Suppressor macrophage treated with lipopolysaccharide for 4 hours (primary cell): ENCODE data around the gene PHKG2.

Experiments used
- DNase-seq: peaks from one replicate; pipeline ENCODE4 v3.0.0-alpha.2; 2020

Gene PHKG2

GRCh38 chr16:30758988-30759491 is 10.8 kb downstream of the PHKG2 start:
- DNase-seq, result peak; percentile 53

DNA sequence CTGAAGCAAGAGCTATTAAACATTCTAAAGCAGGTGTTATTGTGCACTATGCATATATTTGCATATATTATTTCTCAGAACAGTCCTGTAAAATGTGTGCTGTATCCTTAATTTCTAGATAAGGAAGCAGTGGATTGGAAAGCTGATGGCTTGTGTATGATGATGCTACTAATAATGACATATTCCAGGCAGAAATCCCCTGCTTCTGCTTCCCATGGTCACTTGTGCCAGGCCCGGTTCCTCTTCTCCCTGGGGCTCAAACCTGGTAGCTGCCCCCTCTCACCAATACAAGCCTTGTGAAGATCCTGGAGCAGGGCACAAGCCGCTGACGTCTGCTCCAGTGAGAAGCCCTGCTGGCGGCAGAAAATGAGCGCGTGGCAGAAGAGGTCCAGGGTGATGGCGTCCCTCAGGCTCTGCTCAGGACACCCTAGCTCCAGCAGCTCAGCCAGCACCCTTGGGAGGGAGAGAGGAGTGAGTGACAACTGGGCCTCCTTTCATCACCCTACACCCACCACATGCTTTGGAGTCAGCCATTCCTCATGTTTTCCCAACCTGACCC is 11.9 kb downstream of the PHKG2 start:
- peak; percentile 49 for DNase-seq

GRCh38 chr16:30760577-30761426 is 12.6 kb downstream of the PHKG2 start:
- no peak for DNase-seq

- no peak for DNase-seq
These were observed 13.3 kb downstream of the PHKG2 start for GRCh38 chr16:30761427-30761927.

- DNase-seq, result peak; percentile 98
These were observed 14.0 kb downstream of the PHKG2 start, which contains the start of the genes CFAP119 and RNF40 for GRCh38 chr16:30761928-30762902. TSS of gene CFAP119 (minus strand) at chr16:30762062. CDS start at chr16:30761748, 314 bp downstream. TSS of gene RNF40 (plus strand) at chr16:30762322. CDS start at chr16:30762546, 224 bp downstream.

DNA sequence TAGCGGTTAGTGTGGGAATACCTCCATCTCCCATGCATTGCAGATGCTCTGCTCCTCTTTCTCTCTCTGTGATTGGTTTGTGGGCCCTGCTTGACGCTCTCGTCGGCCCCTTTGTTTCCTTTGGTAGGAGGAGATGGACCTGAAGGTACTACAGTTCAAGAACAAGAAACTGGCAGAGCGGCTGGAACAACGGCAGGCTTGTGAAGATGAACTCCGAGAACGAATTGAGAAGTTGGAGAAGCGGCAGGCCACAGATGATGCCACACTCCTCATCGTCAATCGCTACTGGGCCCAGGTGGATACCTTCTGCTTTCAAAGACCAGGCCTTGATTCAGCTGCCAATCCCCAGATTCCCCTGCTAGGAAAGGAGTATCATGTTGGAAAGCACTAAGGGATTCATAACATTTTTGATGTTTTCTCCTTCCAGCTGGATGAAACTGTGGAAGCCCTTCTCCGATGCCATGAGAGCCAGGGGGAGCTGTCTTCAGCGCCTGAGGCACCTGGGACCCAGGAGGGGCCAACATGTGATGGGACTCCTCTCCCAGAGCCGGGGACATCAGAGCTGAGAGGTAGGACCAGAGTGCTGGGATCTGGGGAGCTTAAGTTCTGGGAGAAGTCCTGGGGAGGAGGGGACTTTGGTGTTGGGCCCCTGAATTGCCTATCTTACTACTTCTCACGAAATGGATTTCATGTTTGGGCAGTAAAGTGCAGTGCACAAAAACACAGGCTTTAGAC is 14.9 kb downstream of the PHKG2 start:
- DNase-seq, result no peak

- DNase-seq, result no peak
These were observed 15.9 kb downstream of the PHKG2 start for GRCh38 chr16:30764086-30764485.

DNA sequence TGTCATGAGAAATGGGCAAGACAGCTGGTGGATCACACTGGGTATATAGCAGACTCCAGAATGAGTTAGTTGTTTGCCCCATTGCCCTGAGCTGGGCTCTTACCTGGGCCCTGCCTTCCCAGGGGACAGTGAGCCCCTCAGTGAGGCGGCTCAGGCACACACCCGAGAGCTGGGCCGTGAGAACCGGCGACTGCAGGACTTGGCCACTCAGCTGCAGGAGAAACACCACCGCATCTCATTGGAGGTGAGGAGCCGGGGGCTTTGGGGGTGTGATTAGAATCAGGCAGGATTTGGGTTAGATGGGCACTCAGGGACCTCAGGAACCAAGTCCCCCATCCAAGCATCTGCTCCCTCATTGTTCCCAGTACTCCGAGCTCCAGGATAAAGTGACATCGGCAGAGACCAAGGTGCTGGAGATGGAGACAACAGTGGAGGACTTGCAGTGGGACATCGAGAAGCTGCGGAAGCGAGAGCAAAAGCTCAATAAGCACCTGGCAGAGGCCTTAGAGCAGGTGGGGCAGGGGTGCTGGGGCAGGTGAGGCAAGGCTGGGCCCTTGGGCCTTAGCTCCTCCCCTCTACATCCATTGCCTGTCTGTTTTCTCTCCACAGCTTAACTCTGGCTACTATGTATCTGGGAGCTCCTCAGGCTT is 16.7 kb downstream of the PHKG2 start:
- no peak for DNase-seq

- no peak for DNase-seq
These were observed 18.1 kb downstream of the PHKG2 start for GRCh38 chr16:30766206-30766932.

DNA sequence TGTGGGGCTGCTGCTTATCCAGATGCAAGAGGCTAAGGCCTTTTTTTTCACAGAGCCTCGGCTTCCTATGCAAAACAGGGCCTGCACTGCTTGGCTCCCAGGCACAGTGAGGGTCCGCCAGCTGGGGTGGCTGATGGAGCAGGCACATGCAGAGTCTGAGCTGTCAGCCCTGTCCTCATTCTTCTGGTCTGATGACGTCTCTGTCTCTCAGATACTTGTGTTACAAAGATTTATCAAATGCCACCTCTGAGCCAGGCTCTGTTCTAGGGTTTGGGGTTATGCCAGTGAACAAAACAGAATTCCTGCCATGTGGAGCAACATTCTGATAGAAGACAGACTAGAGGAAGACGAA is 18.7 kb downstream of the PHKG2 start:
- no peak for DNase-seq

GRCh38 chr16:30767767-30768465 is 19.7 kb downstream of the PHKG2 start:
- no peak for DNase-seq

DNA sequence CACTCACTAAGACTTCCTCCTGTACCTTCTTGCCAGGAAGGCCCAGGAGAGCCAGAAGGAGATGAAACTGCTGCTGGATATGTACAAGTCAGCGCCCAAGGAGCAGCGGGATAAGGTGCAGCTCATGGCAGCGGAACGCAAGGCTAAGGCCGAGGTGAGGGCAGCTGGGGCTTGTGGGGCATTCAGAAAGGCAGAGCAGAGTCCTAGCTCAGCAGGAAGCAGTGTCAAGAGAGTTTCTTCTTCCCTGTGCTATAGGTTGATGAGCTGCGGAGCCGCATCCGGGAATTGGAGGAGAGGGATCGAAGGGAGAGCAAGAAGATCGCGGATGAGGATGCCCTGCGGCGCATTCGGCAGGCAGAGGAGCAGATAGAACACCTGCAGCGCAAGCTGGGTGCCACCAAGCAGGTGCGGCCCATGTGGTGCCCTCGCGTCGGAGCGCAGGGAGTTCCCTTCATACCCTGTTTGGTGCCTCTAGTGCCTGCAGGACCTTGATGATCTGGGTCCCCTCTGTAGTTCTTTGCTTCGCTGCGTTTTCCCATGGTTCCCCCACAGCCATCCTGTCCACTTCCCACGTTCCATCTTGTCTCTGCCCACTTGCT is 20.5 kb downstream of the PHKG2 start:
- no peak for DNase-seq

DNA sequence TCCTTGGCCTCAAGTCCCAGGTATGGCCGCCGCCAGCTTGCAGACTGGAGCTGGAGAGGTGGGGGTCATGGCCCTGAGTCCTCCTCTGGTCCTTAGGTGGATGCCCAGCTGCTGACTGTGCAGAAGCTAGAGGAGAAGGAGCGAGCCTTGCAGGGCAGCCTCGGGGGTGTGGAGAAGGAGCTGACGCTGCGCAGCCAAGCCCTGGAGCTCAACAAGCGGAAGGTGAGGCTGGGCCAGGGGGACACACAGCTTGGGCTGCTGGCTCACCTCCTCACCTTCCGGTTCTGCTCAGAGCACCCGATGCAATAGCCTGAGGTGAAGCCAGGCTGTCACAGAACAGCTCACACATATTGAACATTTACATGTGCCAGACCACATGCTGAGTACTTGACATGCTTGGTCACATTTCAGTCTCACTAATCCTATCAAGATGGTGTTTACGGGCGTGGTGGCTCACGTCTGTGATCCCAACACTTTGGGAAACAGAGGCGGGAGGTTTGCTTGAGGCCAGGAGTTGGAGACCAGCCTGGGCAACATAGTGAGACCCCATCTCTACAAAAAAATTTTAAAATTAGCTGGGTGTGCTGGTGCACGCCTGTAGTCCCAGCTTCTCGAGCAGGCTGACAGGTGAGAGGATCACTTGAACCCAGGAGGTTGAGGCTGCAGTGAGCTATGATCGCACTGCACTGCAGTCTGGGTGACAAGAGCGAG is 21.3 kb downstream of the PHKG2 start:
- DNase-seq, result no peak

DNA sequence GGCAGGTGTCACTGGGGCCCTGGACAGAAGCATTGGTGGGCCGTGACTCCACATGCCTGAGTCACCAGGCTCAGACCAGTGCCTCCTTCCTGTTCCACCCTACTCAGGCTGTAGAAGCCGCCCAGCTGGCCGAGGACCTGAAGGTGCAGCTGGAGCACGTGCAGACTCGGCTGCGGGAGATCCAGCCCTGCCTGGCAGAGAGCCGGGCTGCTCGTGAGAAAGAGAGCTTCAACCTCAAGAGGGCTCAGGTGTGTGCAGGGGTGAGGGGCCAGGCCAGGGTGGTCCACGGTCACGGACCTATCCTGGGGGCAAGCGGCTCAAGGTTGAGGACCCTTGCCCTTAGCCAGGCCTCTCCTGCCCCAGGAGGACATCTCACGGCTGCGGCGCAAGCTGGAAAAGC is 23.5 kb downstream of the PHKG2 start:
- no peak for DNase-seq

GRCh38 chr16:30773826-30774225 is 25.6 kb downstream of the PHKG2 start:
- DNase-seq, result no peak

- DNase-seq, result no peak
These were observed 26.3 kb downstream of the PHKG2 start for GRCh38 chr16:30774367-30775130.

DNA sequence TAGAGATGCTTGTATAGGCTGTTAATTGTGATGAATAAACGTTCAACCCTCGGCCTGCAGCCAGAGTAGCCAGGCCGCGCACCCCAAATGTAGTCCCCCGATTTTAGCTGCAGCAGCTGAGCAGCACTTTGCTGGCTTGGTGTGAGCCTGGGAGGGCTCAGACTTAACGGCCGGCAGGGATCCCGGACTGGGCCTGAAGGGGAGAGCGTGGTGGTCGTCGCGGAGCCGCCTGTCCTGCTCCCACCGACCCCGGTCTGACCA is 26.8 kb downstream of the PHKG2 start:
- no peak for DNase-seq

DNA sequence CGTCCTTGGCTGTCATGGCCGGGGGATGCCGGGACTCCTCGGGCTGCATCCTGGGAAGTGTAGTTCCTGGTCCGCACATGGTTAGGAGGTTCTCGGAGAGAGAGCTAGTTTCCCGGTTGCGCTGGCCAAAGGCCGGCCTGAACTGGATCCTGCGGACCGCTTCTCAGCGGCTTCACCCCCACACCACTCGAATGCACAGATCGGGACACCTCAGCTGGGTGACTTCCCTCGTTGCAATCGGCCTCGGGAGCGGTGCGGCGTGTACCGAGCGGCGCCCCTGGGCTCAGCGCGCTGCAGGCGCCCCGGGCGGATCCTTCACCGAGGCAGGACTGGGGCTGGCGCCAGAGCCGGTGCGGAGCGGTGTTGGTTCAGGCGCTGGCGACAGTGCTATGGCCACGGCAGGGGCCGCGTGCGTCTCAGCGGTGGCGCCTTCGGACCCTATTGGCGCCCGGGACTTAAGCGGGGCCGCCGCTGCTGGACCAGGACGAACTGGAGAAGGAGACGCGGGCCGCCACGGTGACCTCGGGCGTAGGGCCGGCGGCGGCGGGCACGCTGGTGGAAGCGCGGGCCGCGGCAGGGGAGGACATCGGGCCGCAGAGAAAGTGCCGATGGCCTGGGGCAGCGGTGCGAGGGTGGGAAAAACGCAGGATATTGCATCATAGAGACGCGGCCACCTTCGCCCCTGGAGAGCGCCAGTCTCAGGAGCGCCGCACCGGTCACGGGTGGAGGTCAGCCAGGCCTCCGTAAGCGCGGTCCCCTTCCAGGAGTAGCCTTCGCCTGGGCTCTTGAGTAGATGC is 27.4 kb downstream of the PHKG2 start:
- DNase-seq, result peak; percentile 73
